ENCODE results near the gene OR6K3. TPM values are rescaled to one million over a fixed set of nuclear protein-coding genes. Genes with fewer than 3 reads are reported as not detected.

The OR6K3 gene
- total RNA-seq, 2 experiments from 2014 or later: not detected

GRCh38 chr1:158674302-158674701 lies 46.2 kb downstream of the OR6K3 start:
- Mint-ChIP-seq H3K27me3 (peaks cover 13% of the 10 kb centered on the region), H3K36me3 (ENCODE audit: low read depth) (no peaks in the 10 kb centered on the region), H3K4me1 (ENCODE audit: low read depth) (no peaks in the 10 kb centered on the region), H3K9me3 (no peaks in the 10 kb centered on the region), H3K27ac (no peak overlapping the region), H3K4me3 (no peak overlapping the region)
- intact Hi-C loops (cut with DNase I, micrococcal nuclease): no loop called here
- CTCF ChIA-PET: no interaction called here
- no peak for ATAC-seq (ENCODE audit: poor library complexity)
- Histone ChIP-seq H3K27ac (ENCODE audit: low read depth in 1 of 2, low read length in 2 of 2) (no peak overlapping the region), H3K36me3 (ENCODE audit: insufficient read depth, low read length) (no peaks in the 10 kb centered on the region), H3K4me3 (ENCODE audit: low read length) (no peak overlapping the region), H3K27me3 (ENCODE audit: control insufficient read depth in 1 of 2, insufficient read depth in 2 of 2, low read length in 2 of 2) (peaks cover 0 to 5% of the 10 kb centered on the region in 2 experiments), H3K9me3 (ENCODE audit: control insufficient read depth in 1 of 2, insufficient read depth in 1 of 2, low read length in 2 of 2) (no peaks in the 10 kb centered on the region), H3K4me1 (ENCODE audit: insufficient read depth, low read length) (no peaks in the 10 kb centered on the region)
- POLR2A ChIA-PET: no interaction called here
- TF ChIP-seq CTCF (IDR thresholded peaks at IDR 0.05): no peak
- no peak for DNase-seq

Other genes with a start within 250 kb of the OR6K3 start
- not detected for gene OR10R2, start 248.5 kb downstream of the OR6K3 start, total RNA-seq
- gene OR6Y1, start 166.3 kb downstream of the OR6K3 start, total RNA-seq: not detected
- not detected for gene OR6P1, start 150.1 kb downstream of the OR6K3 start, total RNA-seq
- not detected for gene OR10X1, start 140.8 kb downstream of the OR6K3 start, total RNA-seq
- gene OR10Z1, start 115.5 kb downstream of the OR6K3 start, total RNA-seq: not detected
- not detected for gene SPTA1, start 34.0 kb downstream of the OR6K3 start, total RNA-seq
- gene OR6K2, start 20.1 kb downstream of the OR6K3 start, total RNA-seq: not detected
- gene OR6K6, start 34.0 kb upstream of the OR6K3 start, total RNA-seq: not detected
- gene OR6N1, start 51.5 kb upstream of the OR6K3 start, total RNA-seq: not detected
- gene OR6N2, start 60.5 kb upstream of the OR6K3 start, total RNA-seq: not detected
- gene MNDA, start 110.6 kb upstream of the OR6K3 start, total RNA-seq: 1 to 10 TPM in 1 of 2 experiments, under 1 TPM in 1; 0.88 to 1.1 TPM
- 10 to 100 TPM; 15.2 to 16.2 TPM for gene PYHIN1, start 210.8 kb upstream of the OR6K3 start, total RNA-seq